HG02852 (cell line): ENCODE measurements around the gene PELI1.

ENCODE experiments used
- ATAC-seq: cut with Tn5 transposase; IDR thresholded peaks from one replicate; pipeline ENCODE4 v1.9.1; 2021; ENCODE audit warnings: mild to moderate bottlenecking, moderate library complexity; ENCODE audit not compliant: unreplicated experiment

PELI1 gene

DNA sequence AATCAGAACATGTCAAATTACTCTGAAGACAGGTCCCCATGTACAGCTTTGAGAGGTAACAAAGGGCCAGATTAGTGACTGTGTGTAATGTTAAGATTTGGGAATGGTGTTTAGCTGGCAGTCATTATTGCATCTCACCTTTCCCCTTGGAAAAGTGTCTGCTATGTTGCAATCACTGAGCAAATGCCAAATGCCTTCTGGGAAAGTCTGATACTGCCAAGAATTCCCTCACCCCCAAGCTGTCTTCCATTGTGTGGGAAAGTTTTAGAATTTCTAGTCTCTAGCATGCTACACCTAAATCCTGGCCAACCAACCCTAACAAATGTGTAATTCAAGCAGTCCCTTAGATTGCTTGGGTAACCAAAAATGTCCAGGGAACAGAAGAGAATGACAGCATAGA lies 13.6 kb upstream of the PELI1 start:
- no peak for ATAC-seq

DNA sequence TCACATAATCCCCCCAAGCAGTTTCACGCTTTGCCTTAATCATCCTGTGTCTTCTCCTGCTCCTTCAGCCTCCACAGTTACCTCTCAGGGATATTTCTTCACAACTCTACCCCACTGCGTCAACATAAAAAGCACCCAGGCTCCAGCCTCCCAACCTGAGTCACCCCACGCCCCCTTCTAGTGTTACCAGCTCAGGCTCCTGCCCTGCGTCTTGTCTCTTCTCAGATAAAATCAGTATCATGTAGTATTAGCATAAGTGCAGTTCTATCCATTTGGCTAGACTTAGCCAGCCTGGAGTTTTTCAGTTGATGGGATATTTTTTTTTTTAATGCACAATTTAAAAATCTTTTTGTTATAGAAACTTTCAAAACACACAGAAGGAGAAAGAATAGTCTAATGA lies 9.6 kb upstream of the PELI1 start:
- no peak for ATAC-seq

GRCh38 chr2:64151476-64151875 lies 7.3 kb upstream of the PELI1 start:
- no peak for ATAC-seq

- no peak for ATAC-seq
These were observed 1.5 kb upstream of the PELI1 start for GRCh38 chr2:64145714-64146113.

DNA sequence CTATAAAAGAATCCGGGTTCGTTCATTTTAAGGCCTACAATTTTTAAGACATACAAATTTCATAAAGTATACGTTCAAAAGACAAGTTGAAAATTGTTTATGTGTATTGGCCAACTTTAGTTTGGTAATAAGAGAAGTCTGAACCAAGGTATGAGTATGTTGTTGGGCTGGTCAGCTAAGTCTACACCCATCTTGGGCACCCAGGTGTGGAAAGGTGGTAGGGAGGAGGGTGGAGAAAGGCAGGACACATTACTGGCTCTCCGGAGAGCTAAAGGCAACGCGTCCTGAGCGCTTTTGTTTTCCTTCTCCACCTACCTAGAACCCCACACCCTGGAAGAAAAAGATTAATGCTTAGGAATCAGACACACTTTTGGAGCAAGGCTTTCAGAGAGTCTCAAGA lies 899 bp upstream of the PELI1 start:
- ATAC-seq = no peak

- peak; percentile 19 for ATAC-seq
These were observed 807 bp downstream of the PELI1 start for GRCh38 chr2:64143169-64144056.

DNA sequence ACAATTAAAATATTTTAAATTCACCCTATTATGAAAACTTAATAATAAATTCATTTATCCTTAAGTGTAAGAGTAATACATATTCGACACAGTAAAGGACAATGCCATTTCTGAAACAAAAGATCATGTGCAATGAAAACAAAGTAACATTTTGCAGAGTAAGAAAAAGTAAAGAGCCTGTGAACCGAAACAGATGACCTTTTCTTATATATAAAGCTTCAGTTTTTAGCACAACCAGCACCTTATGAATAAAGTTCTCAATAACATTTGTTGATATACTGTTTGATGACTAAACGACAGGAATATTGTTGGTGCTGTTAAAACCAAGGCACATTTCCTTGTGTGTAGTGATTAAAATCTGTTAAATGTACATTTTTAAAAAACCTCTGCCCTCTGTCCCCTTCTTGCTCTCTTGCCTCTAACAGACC lies 1.5 kb downstream of the PELI1 start:
- ATAC-seq = no peak

DNA sequence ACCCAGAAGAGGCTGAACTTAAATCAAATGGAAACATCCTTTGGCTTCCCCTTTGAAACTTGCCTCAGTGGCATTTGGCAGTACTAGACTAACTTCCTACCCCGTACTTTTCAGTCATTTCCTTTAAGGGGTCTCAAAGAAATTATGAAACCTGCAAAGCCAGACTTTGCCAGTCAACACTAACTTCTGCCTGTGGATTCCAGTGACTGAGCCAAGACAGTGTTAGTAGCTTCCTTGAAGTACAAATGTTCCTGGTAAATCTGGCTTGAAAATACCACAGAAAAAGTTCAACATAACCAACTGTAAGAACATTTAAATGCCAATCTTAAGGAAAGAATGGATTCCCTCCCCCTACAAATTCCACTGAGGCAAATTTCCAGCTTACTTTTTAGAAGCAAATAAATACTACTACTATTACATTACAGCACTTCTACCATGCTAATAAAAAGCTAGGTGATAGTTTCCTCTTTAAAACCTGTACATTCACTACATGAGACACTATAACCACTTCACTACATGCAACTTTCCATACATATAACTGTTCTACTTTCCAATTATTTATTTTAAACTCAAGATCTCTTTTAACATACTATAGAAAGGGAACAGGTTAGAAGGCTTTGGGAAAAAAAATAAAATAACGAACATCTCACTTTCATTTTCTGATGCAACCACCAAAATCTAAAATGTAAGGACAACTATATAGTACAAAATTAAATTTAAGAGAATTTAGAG lies 2.4 kb downstream of the PELI1 start:
- ATAC-seq = no peak

GRCh38 chr2:64140665-64141200 lies 3.5 kb downstream of the PELI1 start:
- ATAC-seq = no peak

DNA sequence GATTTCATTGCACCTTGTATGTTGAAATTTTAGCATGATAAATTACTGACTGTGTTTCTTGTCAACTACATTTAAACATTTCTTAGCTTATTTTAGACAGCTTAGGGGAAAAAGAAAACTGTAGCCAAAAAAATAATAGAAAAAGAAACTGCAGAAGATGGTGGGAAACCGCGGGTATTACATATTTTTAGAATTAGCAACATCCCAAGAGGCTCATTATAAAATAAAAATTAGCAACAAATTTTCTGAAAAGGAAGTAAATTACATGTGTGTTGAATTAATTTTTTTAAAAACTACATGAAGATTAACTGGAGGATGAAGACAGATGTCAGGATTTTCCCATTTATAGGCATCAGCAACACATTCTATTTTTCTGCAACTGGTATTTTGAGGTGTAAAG lies 4.3 kb downstream of the PELI1 start:
- no peak for ATAC-seq

DNA sequence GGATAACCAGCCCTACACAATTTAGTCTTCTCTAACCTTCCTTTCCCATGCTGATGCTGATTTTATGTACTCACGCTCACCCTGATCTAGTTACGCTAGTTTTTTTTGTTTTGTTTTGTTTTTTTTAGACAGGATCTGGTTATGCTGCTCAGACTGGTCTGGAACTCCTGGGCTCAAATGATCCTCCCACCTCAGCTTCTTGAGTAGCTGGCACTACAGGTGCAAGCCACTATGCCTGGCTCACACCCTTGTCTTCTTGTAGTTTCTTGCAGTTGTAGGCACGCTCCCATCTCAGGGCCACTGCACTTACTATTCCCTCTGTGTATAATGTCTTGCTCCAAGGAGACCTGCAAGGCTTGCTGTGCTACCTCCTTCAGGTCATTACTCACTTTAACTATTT lies 6.2 kb downstream of the PELI1 start:
- no peak for ATAC-seq

DNA sequence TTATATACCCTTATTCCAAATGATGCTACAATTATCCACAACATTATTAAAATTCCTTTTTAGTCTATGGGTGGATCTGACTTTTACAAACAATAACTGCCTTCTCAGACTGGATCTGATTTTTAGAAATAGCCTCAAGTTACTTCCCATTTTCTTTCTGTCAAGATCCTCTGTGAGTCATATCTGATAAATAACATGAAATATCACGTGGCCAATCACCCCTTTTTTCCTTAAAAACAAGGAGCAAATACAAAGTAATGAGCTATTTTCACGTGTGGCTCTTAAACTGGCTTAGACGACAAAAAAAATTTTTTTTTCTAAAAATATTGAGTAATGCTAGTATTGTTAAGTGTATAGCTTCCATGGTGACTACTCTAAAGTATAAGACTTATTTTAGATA lies 6.7 kb downstream of the PELI1 start:
- ATAC-seq = no peak

- ATAC-seq = no peak
These were observed 8.8 kb downstream of the PELI1 start for GRCh38 chr2:64135421-64135820.

DNA sequence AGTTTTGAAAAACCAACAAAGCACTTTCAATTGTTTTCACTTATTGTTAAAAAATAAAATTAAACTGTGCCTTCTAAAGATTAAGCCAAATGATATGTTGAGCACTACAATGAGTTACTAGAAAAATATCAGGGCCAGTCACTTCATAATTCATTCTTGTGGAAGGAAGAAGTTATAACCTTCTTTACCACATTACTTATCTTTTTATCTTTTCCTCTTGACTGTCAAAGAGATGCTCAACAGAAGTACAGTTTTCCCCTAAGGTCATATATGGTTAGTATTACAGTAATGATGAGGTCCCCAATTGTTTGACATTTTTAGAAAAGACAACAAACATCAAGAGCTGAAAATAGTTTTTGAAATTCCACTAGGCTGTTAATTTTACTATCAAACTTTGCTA lies 9.4 kb downstream of the PELI1 start:
- ATAC-seq = no peak

- no peak for ATAC-seq
These were observed 10.4 kb downstream of the PELI1 start for GRCh38 chr2:64133828-64134227.

GRCh38 chr2:64133354-64133753 lies 10.9 kb downstream of the PELI1 start:
- no peak for ATAC-seq

GRCh38 chr2:64130333-64130732 lies 13.9 kb downstream of the PELI1 start:
- ATAC-seq = no peak

DNA sequence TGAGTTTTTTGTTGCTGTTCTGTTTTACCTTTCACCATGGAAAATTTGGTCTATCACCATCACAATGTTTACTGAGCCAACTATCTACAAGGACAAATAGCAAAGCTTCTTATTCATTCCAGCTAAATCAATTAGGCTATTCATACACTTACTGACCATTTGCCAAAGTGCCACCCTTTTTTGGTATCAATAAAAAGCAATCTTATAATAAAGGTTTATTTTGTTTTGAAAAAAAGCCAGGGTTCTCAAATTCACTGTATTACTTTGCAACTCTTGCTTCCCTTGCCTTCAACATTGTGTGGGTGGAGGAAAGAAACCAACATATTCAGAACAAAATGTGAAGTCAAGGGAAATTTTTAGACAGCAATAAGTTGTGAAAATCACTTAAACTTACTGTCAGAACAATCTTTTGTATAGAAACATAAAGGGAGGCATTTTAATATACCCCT lies 15.3 kb downstream of the PELI1 start:
- ATAC-seq = no peak

- no peak for ATAC-seq
These were observed 15.8 kb downstream of the PELI1 start for GRCh38 chr2:64128406-64128805.

- no peak for ATAC-seq
These were observed 17.1 kb downstream of the PELI1 start for GRCh38 chr2:64127119-64127518.

DNA sequence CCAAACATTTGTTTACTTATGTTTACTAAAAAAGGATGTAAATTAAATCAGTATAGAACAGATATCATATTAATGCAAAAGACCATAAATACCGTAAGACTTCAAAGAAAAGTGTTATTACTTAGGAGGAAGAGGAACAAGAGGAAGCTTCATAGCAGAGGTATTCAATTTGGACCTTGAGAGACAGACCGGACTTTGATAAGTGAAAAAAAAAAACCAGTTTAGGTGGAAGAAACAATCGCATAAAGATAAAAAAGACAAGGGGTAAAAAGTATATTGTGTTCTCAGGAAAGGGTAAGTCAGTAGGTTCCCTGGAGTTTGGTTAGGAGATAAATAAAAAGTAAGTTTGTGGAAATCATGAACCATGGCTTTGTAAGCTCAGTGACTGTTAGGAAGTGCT lies 17.6 kb downstream of the PELI1 start:
- no peak for ATAC-seq

- ATAC-seq = no peak
These were observed 19.6 kb downstream of the PELI1 start for GRCh38 chr2:64124571-64124970.
